ENCODE data around the gene TUBGCP2. TPM values are rescaled to one million over a fixed set of nuclear protein-coding genes. Genes with fewer than 3 reads are reported as not detected.

Gene TUBGCP2
- total RNA-seq, 1 experiment from 2014 or later = 52.4 TPM

DNA sequence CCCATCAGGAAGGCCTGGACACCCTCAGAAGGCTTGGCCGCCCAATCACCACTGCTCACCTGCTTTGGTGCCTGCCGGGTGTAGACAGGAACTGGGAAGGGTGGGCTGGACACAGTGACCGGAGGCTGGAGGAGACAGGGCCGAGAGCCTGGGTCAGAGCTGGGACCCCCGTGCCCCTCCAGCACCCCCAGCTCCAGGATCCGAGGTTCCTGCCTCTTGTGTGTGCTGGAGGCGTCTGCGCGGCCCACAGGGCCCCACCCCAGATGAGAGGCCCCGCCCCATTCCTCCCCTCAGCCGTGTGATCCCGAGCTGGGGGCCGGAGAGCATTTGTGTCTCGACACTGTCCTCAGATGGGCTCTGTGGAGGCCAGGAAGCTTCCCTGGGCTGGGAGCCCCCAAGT lies 41.4 kb downstream of the TUBGCP2 start:
- H3K23me2 ChIP-seq (ENCODE audit: insufficient read length, low read depth, low read length, poor library complexity, severe bottlenecking) = peaks cover 1% of the 10 kb centered on the region
- H4K5ac ChIP-seq (ENCODE audit: insufficient read length, low read depth, low read length) = no peak overlapping the region
- H2BK15ac ChIP-seq (ENCODE audit: low read depth, low read length) = no peak overlapping the region
- peaks cover 3% of the 10 kb centered on the region for H4K20me1 ChIP-seq (ENCODE audit: control insufficient read depth, insufficient read depth, insufficient read length)
- no peak overlapping the region for H2AK5ac ChIP-seq (ENCODE audit: insufficient read length, low read length)
- no peaks in the 10 kb centered on the region for H3K9me3 Mint-ChIP-seq
- H3K27me3 ChIP-seq (ENCODE audit: insufficient read depth, low read length) = no peaks in the 10 kb centered on the region; the same call in 1 of the 2 replicates
- no peak overlapping the region for H3K27ac Mint-ChIP-seq
- H4K8ac ChIP-seq (replicated peaks; ENCODE audit: insufficient read length, low read depth, low read length) = no peak overlapping the region
- peaks cover 0 to 10% of the 10 kb centered on the region in 2 experiments; a peak in 3 of 4 replicates for H3K4me1 Mint-ChIP-seq
- peaks cover 19% of the 10 kb centered on the region for H3K27me3 Mint-ChIP-seq (ENCODE audit: low read depth)
- no peak overlapping the region for H4K91ac ChIP-seq (ENCODE audit: insufficient read length, low read depth, low read length)
- no peak overlapping the region for H3K27ac ChIP-seq (ENCODE audit: insufficient read length, low read depth, low read length)
- no peak overlapping the region for H3K9ac ChIP-seq (ENCODE audit: extremely low read depth, insufficient read length, low read length)
- no peaks in the 10 kb centered on the region for H3K9me3 ChIP-seq (ENCODE audit: control insufficient read depth, low read depth, low read length)
- H3K4me2 ChIP-seq (ENCODE audit: insufficient read depth, insufficient read length, low read length) = no peak overlapping the region
- H3T11ph ChIP-seq (ENCODE audit: low read length) = no peak overlapping the region
- DNase-seq = no peak
- no peak overlapping the region for H2BK20ac ChIP-seq (ENCODE audit: low read depth, low read length, poor library complexity, severe bottlenecking)
- TF ChIP-seq, protein P1, sequence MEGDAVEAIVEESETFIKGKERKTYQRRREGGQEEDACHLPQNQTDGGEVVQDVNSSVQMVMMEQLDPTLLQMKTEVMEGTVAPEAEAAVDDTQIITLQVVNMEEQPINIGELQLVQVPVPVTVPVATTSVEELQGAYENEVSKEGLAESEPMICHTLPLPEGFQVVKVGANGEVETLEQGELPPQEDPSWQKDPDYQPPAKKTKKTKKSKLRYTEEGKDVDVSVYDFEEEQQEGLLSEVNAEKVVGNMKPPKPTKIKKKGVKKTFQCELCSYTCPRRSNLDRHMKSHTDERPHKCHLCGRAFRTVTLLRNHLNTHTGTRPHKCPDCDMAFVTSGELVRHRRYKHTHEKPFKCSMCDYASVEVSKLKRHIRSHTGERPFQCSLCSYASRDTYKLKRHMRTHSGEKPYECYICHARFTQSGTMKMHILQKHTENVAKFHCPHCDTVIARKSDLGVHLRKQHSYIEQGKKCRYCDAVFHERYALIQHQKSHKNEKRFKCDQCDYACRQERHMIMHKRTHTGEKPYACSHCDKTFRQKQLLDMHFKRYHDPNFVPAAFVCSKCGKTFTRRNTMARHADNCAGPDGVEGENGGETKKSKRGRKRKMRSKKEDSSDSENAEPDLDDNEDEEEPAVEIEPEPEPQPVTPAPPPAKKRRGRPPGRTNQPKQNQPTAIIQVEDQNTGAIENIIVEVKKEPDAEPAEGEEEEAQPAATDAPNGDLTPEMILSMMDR (conservative IDR thresholded peaks at IDR 0.05) = no peak
- no peak overlapping the region for H3K56ac ChIP-seq (ENCODE audit: insufficient read length, low read depth, low read length)
- no CpG with 5 or more reads among the region's 14 CpGs for WGBS (ENCODE audit: extremely low coverage, insufficient read length, low lambda C conversion rate)
- H3K4me1 ChIP-seq (ENCODE audit: insufficient read depth, low read length) = no peaks in the 10 kb centered on the region
- H2AFZ ChIP-seq (ENCODE audit: low read length) = no peak overlapping the region
- no peaks in the 10 kb centered on the region for H3K79me2 ChIP-seq (ENCODE audit: insufficient read depth, low read length)
- no peak overlapping the region for H3K4ac ChIP-seq (ENCODE audit: low read depth, low read length)
- no peak overlapping the region for H3K14ac ChIP-seq (ENCODE audit: insufficient read depth, low read length)
- H3K23ac ChIP-seq (ENCODE audit: insufficient read length, low read depth, low read length) = no peak overlapping the region
- no peak overlapping the region for H2BK12ac ChIP-seq (ENCODE audit: insufficient read length, low read depth, low read length)
- H3K79me1 ChIP-seq (ENCODE audit: insufficient read depth, low read depth, low read length, poor library complexity, severe bottlenecking) = no peaks in the 10 kb centered on the region
- H3K18ac ChIP-seq (ENCODE audit: insufficient read length, low read depth, low read length) = no peak overlapping the region
- H3K4me3 Mint-ChIP-seq = no peak overlapping the region
- no peak overlapping the region for H2BK120ac ChIP-seq (ENCODE audit: low read depth, low read length, poor library complexity, severe bottlenecking)
- H2BK5ac ChIP-seq (ENCODE audit: insufficient read length, low read length) = no peak overlapping the region
- no peaks in the 10 kb centered on the region for H3K36me3 Mint-ChIP-seq (ENCODE audit: insufficient read depth in 1 of 3, low read depth in 3 of 3)

All from H9 (cell line).